Peyer's patch (tissue), 4 donors: ENCODE data around the gene B3GAT1.

Source experiments
- POLR2A ChIP-seq, 2 donors: fragments of 450-650 bp; IDR thresholded peaks; one replicate each; pipeline ENCODE4 v1.5.1; 2017; ENCODE audit warnings: antibody characterized with exemption in 2 of 2, mild to moderate bottlenecking in 2 of 2, moderate library complexity in 2 of 2
- TF ChIP-seq, protein P1 (sequence below), 6 experiments: fragments of 450-650 bp in 4 of 6; fragments of 200-600 bp in 2 of 6; sonication (generic) in 1 of 6; IDR thresholded peaks; one replicate each; pipeline ENCODE4 v1.5.1; 2017 to 2019; ENCODE audit warnings: antibody characterized with exemption in 6 of 6, mild to moderate bottlenecking in 3 of 6, moderate library complexity in 1 of 6

- TF ChIP-seq, protein P1, sequence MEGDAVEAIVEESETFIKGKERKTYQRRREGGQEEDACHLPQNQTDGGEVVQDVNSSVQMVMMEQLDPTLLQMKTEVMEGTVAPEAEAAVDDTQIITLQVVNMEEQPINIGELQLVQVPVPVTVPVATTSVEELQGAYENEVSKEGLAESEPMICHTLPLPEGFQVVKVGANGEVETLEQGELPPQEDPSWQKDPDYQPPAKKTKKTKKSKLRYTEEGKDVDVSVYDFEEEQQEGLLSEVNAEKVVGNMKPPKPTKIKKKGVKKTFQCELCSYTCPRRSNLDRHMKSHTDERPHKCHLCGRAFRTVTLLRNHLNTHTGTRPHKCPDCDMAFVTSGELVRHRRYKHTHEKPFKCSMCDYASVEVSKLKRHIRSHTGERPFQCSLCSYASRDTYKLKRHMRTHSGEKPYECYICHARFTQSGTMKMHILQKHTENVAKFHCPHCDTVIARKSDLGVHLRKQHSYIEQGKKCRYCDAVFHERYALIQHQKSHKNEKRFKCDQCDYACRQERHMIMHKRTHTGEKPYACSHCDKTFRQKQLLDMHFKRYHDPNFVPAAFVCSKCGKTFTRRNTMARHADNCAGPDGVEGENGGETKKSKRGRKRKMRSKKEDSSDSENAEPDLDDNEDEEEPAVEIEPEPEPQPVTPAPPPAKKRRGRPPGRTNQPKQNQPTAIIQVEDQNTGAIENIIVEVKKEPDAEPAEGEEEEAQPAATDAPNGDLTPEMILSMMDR (IDR thresholded peaks at IDR 0.05), result no peak
- TF ChIP-seq POLR2A (IDR thresholded peaks at IDR 0.05), result no peak
Measured at GRCh38 chr11:134349802-134350355, 62.2 kb downstream of the B3GAT1 start.
